Heart right ventricle (tissue), 16 donors: Measurements from ENCODE around the gene FCGR2B. TPM values are rescaled to one million over a fixed set of nuclear protein-coding genes. Genes with fewer than 3 reads are reported as not detected.
"Not testable (repeated sequence)": the region's sequence is repeated elsewhere in the genome, so short reads cannot be mapped to it uniquely, and the experiment has no call there.

ENCODE experiments used
- ATAC-seq, 8 donors: fragments of 200-7000 bp; cut with Tn5 transposase; one replicate each; pipeline ENCODE4 v1.9.1; 2020; ENCODE audit warnings: mild to moderate bottlenecking in 8 of 8, moderate library complexity in 8 of 8, moderate number of reproducible peaks in 1 of 8
- DNase-seq, 2 donors: peaks; one replicate each; pipeline ENCODE4 v3.0.0-alpha.2; 2020
- H3K27ac ChIP-seq, 10 donors: fragments of 200-600 bp; sonication (generic) in 2 of 10; one replicate each; pipeline versions ENCODE4 v1.5.0 to v1.8.0; 2020 to 2022; ENCODE audit warnings: mild to moderate bottlenecking in 3 of 10
- H3K27me3 ChIP-seq, 7 donors: fragments of 200-600 bp; one replicate each; pipeline ENCODE4 v1.8.0; 2021 to 2022; ENCODE audit warnings: mild to moderate bottlenecking in 2 of 7
- H3K36me3 ChIP-seq, 9 donors: fragments of 200-600 bp; sonication (generic) in 1 of 9; one replicate each; pipeline versions ENCODE4 v1.5.0 to v1.8.0; 2020 to 2022; ENCODE audit warnings: mild to moderate bottlenecking in 2 of 9
- H3K4me1 ChIP-seq, 9 donors: fragments of 200-600 bp; sonication (generic) in 1 of 9; one replicate each; pipeline versions ENCODE4 v1.5.0 to v1.8.0; 2020 to 2022; ENCODE audit warnings: mild to moderate bottlenecking in 4 of 9
- H3K4me3 ChIP-seq, 10 donors: fragments of 200-600 bp; sonication (generic) in 2 of 10; one replicate each; pipeline versions ENCODE4 v1.5.0 to v1.8.0; 2020 to 2022; ENCODE audit warnings: mild to moderate bottlenecking in 7 of 10, moderate library complexity in 2 of 10
- H3K9me3 ChIP-seq, 11 donors: fragments of 200-600 bp in 10 of 11; sonication (generic) in 2 of 11; one replicate each; pipeline versions ENCODE4 v1.5.0 to v1.8.0; 2013 to 2022; ENCODE audit warnings: mild to moderate bottlenecking in 2 of 11, control low read depth in 1 of 11, moderate library complexity in 1 of 11
- WGBS, 2 donors: extraction: QIAGEN DNeasy Blood & Tissue Kit; methylation state at CpG; one replicate each; pipeline ENCODE4 v1.1.7; 2013; ENCODE audit warnings: inconsistent platforms in 1 of 2; 5-methylcytosine and 5-hydroxymethylcytosine counted together
- intact Hi-C, 10 donors: fragments of 100-400 bp; cut with DNase I; formaldehyde crosslinking; loops; one replicate each; pipeline versions ENCODE4 v1.11.1 to v1.14.2; 2022
- polyA plus RNA-seq, 2 donors: library from polyadenylated mRNA; stranded (reverse); fragments of 200-250 nt; gene quantifications; one replicate each; pipeline ENCODE4 v1.2.3, GENCODE V29; 2013
- total RNA-seq, 10 donors: library from RNA; stranded (reverse); fragmentation: NEBNext Ultra II Directional in 3 of 10; extraction: Animal tissue kit (Norgen Biotek cat#: 25700) in 3 of 10; gene quantifications; one replicate each; pipeline versions ENCODE4 v1.2.1 to v1.2.4, GENCODE V29; 2021 to 2023
- TF ChIP-seq, protein P1 (sequence below), 9 donors: fragments of 200-600 bp; sonication (generic) in 2 of 9; IDR thresholded peaks; one replicate each; pipeline versions ENCODE4 v1.5.0 to v1.8.0; 2021 to 2022; ENCODE audit warnings: antibody characterized with exemption in 9 of 9, mild to moderate bottlenecking in 5 of 9, moderate library complexity in 1 of 9
- donor health status: Arrhythmogenic right ventricular cardiomyopathy.
- donor health status: ischemic (EF 13 %, LVEDD 7.1; RV severe dilation, severe dysfunction).
- donor health status: healthy with polysubstance abuse.
- donor health status: DM: no; HTN: yes; CAD: no.
- donor health status: DM: no; HTN: no; CAD: no.
- donor health status: ischemic (EF 25% LVEDD 6.9; RV normal size, moderate dysfunction).
- donor health status: ischemic (EF 25% LVEDD 5.7; RV mildly dilated, moderate dysfunction).
- donor health status: healthy.
- donor health status: DM: yes; HTN: yes; CAD: no.
- donor health status: Ischemic cardiomyopathy.
- donor health status: ischemic (EF 35%, LVEDD 5.7; RV mildly dilated, moderate dysfunction).
- donor health status: nonischemic (EF 11% LVEDD 7.7; RV severe dilation, severe dysfunction).
- donor health status: DM: yes; HTN: yes; CAD: no.
- donor health status: PGD.
- donor health status: ischemic (EF 29% LVEDD 5.4; RV normal size, mild dysfunction).
- donor health status: nonischemic (EF 23%, LVEDD 6.1; RV moderate dilation, normal function).

The FCGR2B gene
- total and polyA plus RNA-seq, 12 donors = 1.7 to 40.9 (median 5.3) TPM

DNA sequence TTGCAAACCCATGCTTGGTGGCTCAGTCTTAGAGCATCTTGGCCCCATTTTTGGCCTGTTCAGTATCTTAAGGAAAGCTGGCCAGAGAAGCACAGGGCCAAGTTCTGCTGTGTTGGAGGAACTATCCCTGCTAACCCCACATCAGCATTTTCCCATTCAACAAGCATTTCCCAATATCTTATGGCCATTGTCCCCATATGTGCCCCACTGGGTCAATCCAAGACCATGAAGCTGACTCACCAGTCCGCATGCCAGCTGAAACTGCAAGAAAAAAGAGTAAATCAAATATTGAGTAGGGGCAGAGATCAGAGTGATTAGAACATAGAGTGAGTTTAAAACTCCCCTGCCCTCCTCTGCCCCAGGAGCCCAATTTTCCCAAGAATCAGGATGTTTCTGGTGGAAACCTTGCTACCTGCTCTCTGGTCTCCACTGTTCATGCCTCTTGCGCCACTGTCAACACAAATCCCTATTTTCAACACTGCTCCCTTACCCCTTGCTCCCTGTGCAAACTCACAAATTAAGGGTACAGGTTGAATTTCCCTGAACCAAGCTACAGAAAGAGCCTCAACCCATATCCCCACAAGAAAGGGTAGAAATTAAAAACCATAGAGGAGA lies 32.7 kb upstream of the FCGR2B start:
- peak overlapping the region in 1 of 10 donors; percentile 26 for H3K27ac ChIP-seq

DNA sequence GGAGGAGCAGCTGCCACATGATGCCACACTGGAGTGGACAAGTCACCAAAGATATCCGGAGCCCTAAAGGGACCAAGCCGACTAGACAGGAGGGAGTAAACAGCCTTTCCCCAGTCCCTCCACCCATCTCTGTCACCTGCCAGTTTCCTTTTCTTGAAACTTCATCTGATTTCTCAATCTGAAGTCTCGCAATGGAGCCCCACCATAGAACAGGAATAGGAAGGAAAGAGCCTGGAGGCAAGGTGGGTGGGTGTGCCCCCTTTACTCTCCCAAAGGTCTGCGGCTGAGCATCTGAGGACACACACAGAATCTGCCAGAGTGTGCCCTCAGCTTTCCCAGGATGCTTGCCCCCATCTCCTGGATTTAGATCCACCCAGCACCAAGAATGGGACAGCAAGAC lies 31.9 kb upstream of the FCGR2B start, which contains the start of gene FCGR3B:
Gene FCGR3B, minus strand, starts transcription at position 101 of the 400 bp plus-strand sequence. Its CDS starts 82 bp downstream, at position 19.
- intact Hi-C loops = no loop called here
- peak within 1 kb of the TSS in 1 of 10 donors; percentile 26 for H3K27ac ChIP-seq
- WGBS, 2 donors = 83 to 85% methylated on average over 4 of the region's 4 CpGs
- H3K27me3 ChIP-seq = no peaks in the 10 kb centered on the region
- TF ChIP-seq, protein P1, sequence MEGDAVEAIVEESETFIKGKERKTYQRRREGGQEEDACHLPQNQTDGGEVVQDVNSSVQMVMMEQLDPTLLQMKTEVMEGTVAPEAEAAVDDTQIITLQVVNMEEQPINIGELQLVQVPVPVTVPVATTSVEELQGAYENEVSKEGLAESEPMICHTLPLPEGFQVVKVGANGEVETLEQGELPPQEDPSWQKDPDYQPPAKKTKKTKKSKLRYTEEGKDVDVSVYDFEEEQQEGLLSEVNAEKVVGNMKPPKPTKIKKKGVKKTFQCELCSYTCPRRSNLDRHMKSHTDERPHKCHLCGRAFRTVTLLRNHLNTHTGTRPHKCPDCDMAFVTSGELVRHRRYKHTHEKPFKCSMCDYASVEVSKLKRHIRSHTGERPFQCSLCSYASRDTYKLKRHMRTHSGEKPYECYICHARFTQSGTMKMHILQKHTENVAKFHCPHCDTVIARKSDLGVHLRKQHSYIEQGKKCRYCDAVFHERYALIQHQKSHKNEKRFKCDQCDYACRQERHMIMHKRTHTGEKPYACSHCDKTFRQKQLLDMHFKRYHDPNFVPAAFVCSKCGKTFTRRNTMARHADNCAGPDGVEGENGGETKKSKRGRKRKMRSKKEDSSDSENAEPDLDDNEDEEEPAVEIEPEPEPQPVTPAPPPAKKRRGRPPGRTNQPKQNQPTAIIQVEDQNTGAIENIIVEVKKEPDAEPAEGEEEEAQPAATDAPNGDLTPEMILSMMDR (IDR thresholded peaks at IDR 0.05) = no peak
- no peaks in the 10 kb centered on the region for H3K36me3 ChIP-seq
- peaks cover 0 to 9% (median 0%) of the 10 kb centered on the region in 9 donors for H3K4me1 ChIP-seq
- DNase-seq (no peak), ATAC-seq (no peak)
- H3K9me3 ChIP-seq = no peaks in the 10 kb centered on the region
- peak within 1 kb of the TSS in 1 of 10 donors; percentile 5 for H3K4me3 ChIP-seq

More for the DNA sequence above, 32.7 kb upstream of the FCGR2B start:
- intact Hi-C loops, H3K9me3 ChIP-seq, DNase-seq, H3K4me3 ChIP-seq, H3K27me3 ChIP-seq, H3K36me3 ChIP-seq: not testable (repeated sequence)
- peaks cover 0 to 12% (median 0%) of the 10 kb centered on the region in 9 donors for H3K4me1 ChIP-seq
- 86 to 96% methylated on average over 1 of the region's 2 CpGs for WGBS, 2 donors
- peak in 3 of 8 donors; percentile 27 to 63 (median 42) for ATAC-seq

DNA sequence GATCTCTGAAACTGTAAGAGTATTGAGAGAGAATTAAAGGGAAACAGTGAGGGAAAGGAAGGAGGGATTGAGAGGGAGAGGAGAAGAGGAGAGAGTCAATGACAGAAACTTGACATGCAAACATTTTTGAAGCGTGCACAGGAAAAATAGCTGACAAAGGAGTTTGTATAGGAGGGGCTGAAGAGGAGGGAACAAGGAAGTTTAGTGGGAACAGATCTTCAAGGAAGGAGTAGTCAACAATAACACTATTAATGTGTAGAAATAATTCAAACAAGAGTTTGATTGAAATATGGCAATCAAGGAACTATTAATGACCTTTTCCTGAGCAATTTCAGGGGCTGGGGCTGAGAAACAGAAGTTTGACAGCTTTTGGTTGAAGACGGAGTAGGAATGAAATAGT lies 27.9 kb upstream of the FCGR2B start:
- peak overlapping the region in 1 of 10 donors; percentile 69 for H3K27ac ChIP-seq
- H3K4me3 ChIP-seq = not testable (repeated sequence)
- 77% methylated on average over 1 of the region's 2 CpGs; no CpG with 5 or more reads in 1 of the 2 donors for WGBS, 2 donors

DNA sequence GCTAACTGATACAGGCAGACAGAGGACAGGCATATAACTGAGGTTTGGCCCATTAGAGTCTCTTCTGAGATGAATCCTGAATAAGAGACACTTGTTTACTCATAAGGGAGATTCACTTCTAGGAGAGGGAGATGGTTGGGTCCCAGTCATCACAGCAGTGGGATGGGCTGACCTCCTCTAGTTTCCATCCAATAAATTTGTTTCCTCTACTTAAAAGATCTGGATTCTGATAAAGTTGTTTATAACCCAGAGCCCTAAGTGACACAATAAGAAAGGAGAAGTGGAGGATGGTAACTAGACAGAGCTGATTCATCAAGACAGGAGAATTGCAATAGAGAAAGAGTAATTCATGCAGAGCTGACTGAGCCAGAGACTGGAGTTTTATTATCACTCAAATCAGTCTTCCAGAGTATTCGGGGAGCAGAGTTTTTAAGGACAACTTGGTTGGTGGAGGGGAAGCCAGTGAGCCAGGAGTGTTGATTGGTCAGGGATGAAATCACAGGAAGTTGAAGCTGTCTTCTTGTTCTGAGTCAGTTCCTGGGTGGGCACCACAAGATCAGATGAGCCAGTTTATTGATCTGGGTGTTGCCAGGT lies 26.7 kb upstream of the FCGR2B start:
- H3K4me3 ChIP-seq, H3K9me3 ChIP-seq, DNase-seq, intact Hi-C loops, H3K4me1 ChIP-seq, H3K27me3 ChIP-seq, H3K36me3 ChIP-seq: not testable (repeated sequence)
- ATAC-seq = peak in 4 of 8 donors; percentile 38 to 55 (median 47)
- peak overlapping the region in 2 of 10 donors; percentile 15 to 69 for H3K27ac ChIP-seq
- WGBS, 2 donors = 80 to 83% methylated on average over 1 of the region's 1 CpG

More for the DNA sequence above, 27.9 kb upstream of the FCGR2B start:
- ATAC-seq = peak in 3 of 8 donors; percentile 36 to 42 (median 42)
- intact Hi-C loops, H3K27me3 ChIP-seq, H3K36me3 ChIP-seq, H3K4me1 ChIP-seq, DNase-seq, H3K9me3 ChIP-seq: not testable (repeated sequence)

DNA sequence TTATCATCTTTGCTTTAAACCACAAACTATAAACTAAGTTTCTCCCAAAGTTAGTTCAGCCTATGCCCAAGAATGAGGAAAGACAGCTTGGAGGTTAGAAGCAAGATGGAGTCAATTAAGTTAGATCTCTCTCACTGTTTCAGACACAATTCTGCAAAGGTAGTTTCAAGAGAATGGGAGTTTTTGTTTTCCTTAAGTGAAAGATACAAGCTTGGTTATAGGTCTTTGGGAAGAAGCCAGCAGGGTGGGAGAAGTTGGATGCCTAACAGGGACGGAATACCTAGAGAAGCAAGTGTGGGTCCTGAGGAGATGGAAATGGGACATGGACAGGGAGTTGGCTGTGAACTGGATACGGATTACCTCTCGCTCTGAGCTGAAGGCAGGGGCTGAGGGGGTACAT lies 26.0 kb upstream of the FCGR2B start:
- WGBS, 2 donors = 78 to 90% methylated on average over 3 of the region's 3 CpGs
- H3K9me3 ChIP-seq, H3K36me3 ChIP-seq, ATAC-seq, H3K27me3 ChIP-seq, intact Hi-C loops, DNase-seq, H3K4me3 ChIP-seq, H3K4me1 ChIP-seq: not testable (repeated sequence)
- H3K27ac ChIP-seq = peak overlapping the region in 1 of 10 donors; percentile 38

DNA sequence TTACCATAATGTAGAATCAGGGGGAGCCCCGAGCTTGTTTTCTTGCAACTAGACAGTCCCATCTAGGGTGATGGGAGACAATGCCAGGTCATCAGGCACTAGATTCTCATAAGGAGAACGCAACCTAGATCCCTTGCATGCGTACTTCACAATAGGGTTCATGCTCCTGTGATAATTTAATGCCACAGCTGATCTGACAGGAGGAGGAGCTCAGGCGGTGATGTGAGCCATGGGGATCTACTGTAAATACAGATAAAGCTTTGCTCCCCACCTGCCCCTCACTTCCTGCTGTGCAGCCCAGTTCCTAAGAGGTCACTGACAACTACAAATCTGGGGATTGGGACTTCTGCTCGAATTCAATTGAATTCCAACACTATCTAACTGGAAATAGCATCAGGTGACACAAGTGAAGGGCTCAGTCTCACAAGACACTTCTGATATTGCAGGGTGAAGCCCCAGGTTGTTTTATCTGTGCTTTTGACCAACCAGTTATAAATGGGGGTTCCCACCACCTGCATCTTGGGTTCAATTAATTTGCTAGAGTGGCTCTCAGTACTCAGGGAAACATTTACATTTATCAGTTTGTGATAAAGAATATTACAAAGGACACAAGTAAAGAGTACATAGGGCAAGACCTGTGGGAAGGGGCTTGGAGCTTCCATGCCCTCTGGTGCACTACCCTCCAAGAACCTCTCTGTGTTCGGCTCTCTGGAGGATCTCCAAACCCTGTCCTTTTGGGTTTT lies 24.5 kb upstream of the FCGR2B start:
- ATAC-seq, H3K9me3 ChIP-seq, DNase-seq, intact Hi-C loops, H3K36me3 ChIP-seq, H3K27me3 ChIP-seq, H3K4me3 ChIP-seq, H3K4me1 ChIP-seq, H3K27ac ChIP-seq: not testable (repeated sequence)
- WGBS, 2 donors = 57 to 78% methylated on average over 4 to 5 of the region's 6 CpGs

DNA sequence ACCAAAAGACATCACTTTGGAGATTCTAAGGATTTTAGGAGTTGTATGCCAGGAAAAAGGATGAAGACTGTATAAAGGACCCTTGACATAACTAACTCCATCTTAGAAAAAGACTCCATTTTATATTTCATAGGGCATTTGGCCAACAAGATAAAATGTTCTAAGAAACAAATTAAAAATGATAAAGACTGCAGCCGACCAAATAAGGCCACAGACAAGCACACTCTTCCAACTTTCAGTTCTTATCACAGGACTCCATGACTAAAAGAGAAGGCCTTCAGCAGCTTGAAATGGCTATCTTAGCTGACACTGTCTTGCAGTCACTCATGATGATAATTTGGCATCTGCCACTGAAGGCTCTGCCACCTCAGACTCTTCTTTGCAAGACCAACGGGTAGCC lies 23.7 kb upstream of the FCGR2B start:
- H3K27me3 ChIP-seq, H3K9me3 ChIP-seq, H3K36me3 ChIP-seq, ATAC-seq, H3K27ac ChIP-seq, intact Hi-C loops, DNase-seq, H3K4me3 ChIP-seq, H3K4me1 ChIP-seq: not testable (repeated sequence)
- 60 to 71% methylated on average over 2 of the region's 2 CpGs for WGBS, 2 donors
